ENCODE measurements around the gene PDHB.
A peak's percentile ranks its signal among the peaks of the same experiment; 100 is the strongest.

Gene PDHB

GRCh38 chr3:58403513-58404109, 30.0 kb downstream of the PDHB start:
- no peak for DNase-seq (ENCODE audit: low read depth, low spot score)

- DNase-seq (ENCODE audit: low read depth, low spot score) = no peak
Measured at GRCh38 chr3:58398669-58399333, 34.8 kb downstream of the PDHB start.

GRCh38 chr3:58394339-58394738, 39.3 kb downstream of the PDHB start:
- DNase-seq (ENCODE audit: low read depth, low spot score) = no peak

- no peak for DNase-seq (ENCODE audit: low read depth, low spot score)
Measured at GRCh38 chr3:58392181-58392580, 41.5 kb downstream of the PDHB start.

GRCh38 chr3:58391156-58391865, 42.3 kb downstream of the PDHB start:
- DNase-seq (ENCODE audit: low read depth, low spot score) = no peak

GRCh38 chr3:58388550-58389091, 45.0 kb downstream of the PDHB start:
- DNase-seq (ENCODE audit: low read depth, low spot score) = no peak

GRCh38 chr3:58387650-58388546, 45.7 kb downstream of the PDHB start:
- no peak for DNase-seq (ENCODE audit: low read depth, low spot score)

- DNase-seq (ENCODE audit: low read depth, low spot score) = peak; percentile 58
Measured at GRCh38 chr3:58386626-58387365, 46.8 kb downstream of the PDHB start.

GRCh38 chr3:58384381-58385090, 49.1 kb downstream of the PDHB start:
- no peak for DNase-seq (ENCODE audit: low read depth, low spot score)

GRCh38 chr3:58383904-58384303, 49.7 kb downstream of the PDHB start:
- DNase-seq (ENCODE audit: low read depth, low spot score) = peak; percentile 88

GRCh38 chr3:58383476-58383875, 50.2 kb downstream of the PDHB start:
- DNase-seq (ENCODE audit: low read depth, low spot score) = no peak

GRCh38 chr3:58379351-58380073, 54.1 kb downstream of the PDHB start:
- no peak for DNase-seq (ENCODE audit: low read depth, low spot score)

- DNase-seq (ENCODE audit: low read depth, low spot score) = no peak
Measured at GRCh38 chr3:58377750-58378149, 55.9 kb downstream of the PDHB start.

All from brain pericyte (primary cell).